Measurements from ENCODE around the gene MPV17L2. TPM values are rescaled to one million over a fixed set of nuclear protein-coding genes. Genes with fewer than 3 reads are reported as not detected.

Gene MPV17L2
- total RNA-seq, 4 donors from 2014 or later: 11.3 to 15.8 (median 13.8) TPM

- TF ChIP-seq, protein P1, sequence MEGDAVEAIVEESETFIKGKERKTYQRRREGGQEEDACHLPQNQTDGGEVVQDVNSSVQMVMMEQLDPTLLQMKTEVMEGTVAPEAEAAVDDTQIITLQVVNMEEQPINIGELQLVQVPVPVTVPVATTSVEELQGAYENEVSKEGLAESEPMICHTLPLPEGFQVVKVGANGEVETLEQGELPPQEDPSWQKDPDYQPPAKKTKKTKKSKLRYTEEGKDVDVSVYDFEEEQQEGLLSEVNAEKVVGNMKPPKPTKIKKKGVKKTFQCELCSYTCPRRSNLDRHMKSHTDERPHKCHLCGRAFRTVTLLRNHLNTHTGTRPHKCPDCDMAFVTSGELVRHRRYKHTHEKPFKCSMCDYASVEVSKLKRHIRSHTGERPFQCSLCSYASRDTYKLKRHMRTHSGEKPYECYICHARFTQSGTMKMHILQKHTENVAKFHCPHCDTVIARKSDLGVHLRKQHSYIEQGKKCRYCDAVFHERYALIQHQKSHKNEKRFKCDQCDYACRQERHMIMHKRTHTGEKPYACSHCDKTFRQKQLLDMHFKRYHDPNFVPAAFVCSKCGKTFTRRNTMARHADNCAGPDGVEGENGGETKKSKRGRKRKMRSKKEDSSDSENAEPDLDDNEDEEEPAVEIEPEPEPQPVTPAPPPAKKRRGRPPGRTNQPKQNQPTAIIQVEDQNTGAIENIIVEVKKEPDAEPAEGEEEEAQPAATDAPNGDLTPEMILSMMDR (IDR thresholded peaks at IDR 0.05; ENCODE audit: low read depth): no peak
Measured at GRCh38 chr19:18194554-18195238, 1.7 kb downstream of the MPV17L2 start.

DNA sequence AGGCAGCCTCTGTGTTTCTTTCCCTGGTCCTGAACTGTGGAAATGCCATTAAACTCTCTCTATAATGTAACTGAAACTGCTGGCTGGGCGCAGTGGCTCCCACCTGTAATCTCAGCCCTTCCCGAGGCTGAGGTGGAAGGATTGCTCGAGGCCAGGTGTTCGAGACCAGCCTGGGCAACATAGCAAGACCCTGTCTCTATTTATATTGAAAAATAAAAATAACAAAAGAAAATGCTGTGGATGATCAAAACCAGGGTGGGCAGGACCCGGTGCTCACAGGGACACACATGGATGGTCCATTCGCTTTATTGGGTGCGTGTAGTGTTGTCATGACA lies 3.5 kb downstream of the MPV17L2 start:
- TF ChIP-seq, protein P1 (IDR thresholded peaks at IDR 0.05; ENCODE audit: low read depth): no peak

DNA sequence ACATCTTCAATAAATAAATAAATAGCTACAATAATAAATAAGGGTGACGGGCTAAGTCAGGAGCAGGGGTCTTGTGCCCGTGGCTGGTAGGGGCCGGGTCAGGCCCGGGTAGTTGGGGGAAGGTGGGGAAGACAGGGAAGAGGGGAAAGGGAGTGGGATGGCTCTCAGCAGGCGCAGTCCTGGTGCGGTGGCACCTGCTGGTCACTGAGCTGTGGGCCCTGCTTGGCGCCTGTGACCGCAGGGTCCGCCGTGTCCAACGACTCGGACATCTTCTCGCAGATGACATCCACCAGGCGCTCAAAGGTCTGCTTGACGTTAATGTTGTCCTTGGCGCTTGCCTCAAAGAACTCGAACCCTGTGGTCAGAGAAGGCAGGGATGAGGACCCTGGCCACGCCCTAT lies 4.3 kb downstream of the MPV17L2 start:
- TF ChIP-seq, protein P1 (IDR thresholded peaks at IDR 0.05; ENCODE audit: low read depth): no peak

- TF ChIP-seq, protein P1 (IDR thresholded peaks at IDR 0.05; ENCODE audit: low read depth): no peak
Measured at GRCh38 chr19:18197941-18198340, 4.9 kb downstream of the MPV17L2 start.

DNA sequence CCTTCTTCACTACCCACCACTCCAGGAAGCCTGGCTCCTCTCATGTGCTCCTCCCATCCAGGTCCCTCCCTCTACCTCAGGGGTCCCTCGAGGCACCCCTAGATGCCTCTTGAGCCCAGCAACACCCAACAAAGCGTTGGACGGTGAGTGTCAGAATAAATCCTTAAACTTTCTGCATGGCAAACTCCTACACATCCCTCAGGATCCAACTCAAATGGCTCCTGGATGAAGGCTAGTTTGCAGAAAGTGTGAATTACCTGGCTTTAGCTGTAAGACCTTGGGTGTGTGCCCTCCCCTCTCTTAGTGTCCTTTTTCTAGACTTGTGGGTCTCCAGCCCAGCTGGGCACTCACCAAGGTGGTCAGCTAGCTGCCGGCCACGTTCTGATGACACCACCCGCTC lies 5.4 kb downstream of the MPV17L2 start:
- TF ChIP-seq, protein P1 (IDR thresholded peaks at IDR 0.05; ENCODE audit: low read depth): no peak

GRCh38 chr19:18202397-18202777 lies 9.4 kb downstream of the MPV17L2 start:
- TF ChIP-seq, protein P1 (IDR thresholded peaks at IDR 0.05; ENCODE audit: low read depth): no peak

DNA sequence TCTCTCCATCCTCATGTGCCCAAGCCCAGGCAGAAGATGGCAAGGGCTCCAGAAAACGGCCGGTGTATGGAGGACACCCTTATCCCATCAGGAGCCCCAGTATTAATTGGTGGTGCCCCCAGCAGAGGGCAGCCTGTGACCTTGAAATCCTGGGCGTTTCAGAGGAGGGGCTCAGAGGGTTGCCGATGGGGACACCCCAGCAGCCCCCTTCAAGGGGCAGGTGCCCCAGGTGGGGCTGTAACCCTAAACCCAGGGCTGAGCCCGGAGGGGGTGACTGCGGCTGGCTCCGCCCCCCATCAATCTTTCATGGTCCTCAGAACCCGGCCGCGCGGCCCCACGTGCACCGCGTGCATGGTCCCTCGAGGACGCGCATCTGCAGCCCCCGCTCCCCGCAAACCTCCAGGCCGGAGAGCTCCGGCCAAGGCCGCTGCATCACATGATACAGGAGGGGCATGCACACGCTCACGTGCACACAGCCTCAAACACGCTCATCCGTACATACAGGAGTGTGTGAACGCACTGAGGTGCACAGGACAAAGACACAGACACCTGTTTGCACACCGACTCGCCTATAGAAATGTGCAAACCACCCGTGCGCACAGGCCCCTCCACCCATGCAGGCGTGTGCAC lies 9.9 kb downstream of the MPV17L2 start:
- TF ChIP-seq, protein P1 (IDR thresholded peaks at IDR 0.05; ENCODE audit: low read depth): no peak
